A673 (cell line): ENCODE data around the gene WIF1.
A peak's percentile ranks its signal among the peaks of the same experiment; 100 is the strongest.

ENCODE experiments used
- CTCF ChIP-seq: fragments of 300-800, 200-600 bp; sonication (generic); conservative IDR thresholded peaks from 2 replicates; pipeline ENCODE4 v1.5.1; 2017; ENCODE audit warnings: low read depth, mild to moderate bottlenecking, antibody characterized with exemption, low read length, moderate library complexity, mixed read lengths
- EZH2 ChIP-seq: fragments of 200-600 bp; sonication (generic); IDR thresholded peaks from 2 replicates; pipeline ENCODE4 v1.6.1; 2017; ENCODE audit warnings: borderline replicate concordance, low read depth, mild to moderate bottlenecking, mixed read lengths, antibody characterized with exemption, low read length; ENCODE audit not compliant: poor library complexity, severe bottlenecking

- peak; percentile 78 for TF ChIP-seq CTCF
- no peak for TF ChIP-seq EZH2
Observed at GRCh38 chr12:65123435-65124063, 2.4 kb upstream of the WIF1 start.
